Liver (tissue), 9 donors: Measurements from ENCODE around the gene POMGNT1. TPM values are rescaled to one million over a fixed set of nuclear protein-coding genes. Genes with fewer than 3 reads are reported as not detected.

Source experiments
- DNase-seq: peaks from one replicate; pipeline ENCODE4 v3.0.0-alpha.2; 2017; ENCODE audit warnings: low spot score
- H3K27ac ChIP-seq, 2 donors: one replicate each; pipeline ENCODE4 v1.7.0; 2013; ENCODE audit warnings: inconsistent platforms in 2 of 2, low read length in 2 of 2, control low read depth in 1 of 2, low read depth in 1 of 2, mild to moderate bottlenecking in 1 of 2
- H3K27me3 ChIP-seq, 4 donors: one replicate each; pipeline versions ENCODE4 v1.6.1 to v1.7.0; 2013; ENCODE audit warnings: low read length in 3 of 4, inconsistent platforms in 1 of 4, mild to moderate bottlenecking in 1 of 4, moderate library complexity in 1 of 4; ENCODE audit not compliant: control insufficient read depth in 4 of 4, insufficient read depth in 4 of 4
- H3K36me3 ChIP-seq, 4 donors: one replicate each; pipeline versions ENCODE4 v1.6.1 to v1.7.0; 2013; ENCODE audit warnings: low read length in 3 of 4, mild to moderate bottlenecking in 3 of 4, low read depth in 1 of 4, moderate library complexity in 1 of 4; ENCODE audit not compliant: control insufficient read depth in 4 of 4, insufficient read depth in 3 of 4
- H3K4me1 ChIP-seq, 4 donors: one replicate each; pipeline versions ENCODE4 v1.6.1 to v1.7.0; 2013; ENCODE audit warnings: low read length in 3 of 4, mild to moderate bottlenecking in 3 of 4, moderate library complexity in 1 of 4; ENCODE audit not compliant: control insufficient read depth in 4 of 4, insufficient read depth in 4 of 4
- H3K4me3 ChIP-seq, 3 donors: one replicate each; pipeline versions ENCODE4 v1.6.1 to v1.7.0; 2013; ENCODE audit warnings: low read length in 3 of 3, control low read depth in 1 of 3, low read depth in 1 of 3, mild to moderate bottlenecking in 1 of 3
- H3K9ac ChIP-seq, 2 donors: one replicate each; pipeline ENCODE4 v1.7.0; 2013; ENCODE audit warnings: low read length in 2 of 2, mild to moderate bottlenecking in 2 of 2, moderate library complexity in 2 of 2, control low read depth in 1 of 2, low read depth in 1 of 2
- H3K9me3 ChIP-seq, 4 donors: one replicate each; pipeline versions ENCODE4 v1.6.1 to v1.7.0; 2013; ENCODE audit warnings: low read length in 3 of 4; ENCODE audit not compliant: control insufficient read depth in 4 of 4
- FOXA1 ChIP-seq: IDR thresholded peaks from 2 replicates; pipeline ENCODE4 v1.6.1; 2016; ENCODE audit warnings: antibody characterized with exemption
- FOXA2 ChIP-seq: IDR thresholded peaks from 2 replicates; pipeline ENCODE4 v1.6.1; 2016; ENCODE audit warnings: antibody characterized with exemption
- GABPA ChIP-seq, 2 donors: IDR thresholded peaks in 1 of 2; conservative IDR thresholded peaks in 1 of 2; 2 replicates each; pipeline ENCODE4 v1.6.1; 2016; ENCODE audit warnings: antibody characterized with exemption in 2 of 2, mild to moderate bottlenecking in 1 of 2, moderate library complexity in 1 of 2
- HNF4A ChIP-seq, 2 donors: conservative IDR thresholded peaks; 2 replicates each; pipeline ENCODE4 v1.6.1; 2016; ENCODE audit warnings: antibody characterized with exemption in 2 of 2, mild to moderate bottlenecking in 2 of 2
- JUND ChIP-seq, 2 donors: IDR thresholded peaks; 2 replicates each; pipeline ENCODE4 v1.6.1; 2016; ENCODE audit warnings: antibody characterized with exemption in 2 of 2
- RAD21 ChIP-seq, 2 donors: IDR thresholded peaks; 2 replicates each; pipeline ENCODE4 v1.6.1; 2016; ENCODE audit warnings: antibody characterized with exemption in 2 of 2, mild to moderate bottlenecking in 2 of 2
- SP1 ChIP-seq: IDR thresholded peaks from 2 replicates; pipeline ENCODE4 v1.6.1; 2018; ENCODE audit warnings: antibody characterized with exemption, mild to moderate bottlenecking
- TAF1 ChIP-seq: conservative IDR thresholded peaks from 2 replicates; pipeline ENCODE4 v1.6.1; 2016; ENCODE audit warnings: antibody characterized with exemption, mild to moderate bottlenecking
- WGBS: extraction: QIAGEN DNeasy Blood & Tissue Kit; methylation state at CpG from one replicate; pipeline ENCODE4 v1.1.7; 2013; 5-methylcytosine and 5-hydroxymethylcytosine counted together
- polyA plus RNA-seq, 2 donors: library from polyadenylated mRNA; stranded (reverse) in 1 of 2; unstranded in 1 of 2; fragments of 200-250 nt in 1 of 2; fragments of >200 nt in 1 of 2; fragmentation: Nextera tagmentation in 1 of 2; extraction: Ambion mirVana in 1 of 2; gene quantifications; one replicate each; pipeline versions ENCODE4 v1.2.1 to v1.2.3, GENCODE V29; 2013 to 2015
- total RNA-seq, 2 donors: library from RNA; depleted of rRNA; stranded (reverse); fragments of >200 nt; gene quantifications; one replicate each; pipeline ENCODE4 v1.2.3, GENCODE V29; 2014
- TF ChIP-seq, protein P1 (sequence below): IDR thresholded peaks from 2 replicates; pipeline ENCODE4 v1.6.1; 2016; ENCODE audit warnings: antibody characterized with exemption
- TF ChIP-seq, protein P2 (sequence below): IDR thresholded peaks from 2 replicates; pipeline ENCODE4 v1.6.1; 2016; ENCODE audit warnings: antibody characterized with exemption, mild to moderate bottlenecking
- TF ChIP-seq, protein P3 (sequence below): IDR thresholded peaks from 2 replicates; pipeline ENCODE4 v1.6.1; 2016; ENCODE audit warnings: antibody characterized with exemption
- TF ChIP-seq, protein P4 (sequence below): fragments of 150-350 bp; IDR thresholded peaks from 2 replicates; pipeline ENCODE4 v1.5.1; 2017; ENCODE audit warnings: improper control_type of control experiment, low read depth, low read length; ENCODE audit not compliant: missing input control
- donor health status: healthy.
- donor health status: healthy.
- donor health status: healthy.
- donor health status: healthy.
- donor health status: healthy.

The POMGNT1 gene
- total and polyA plus RNA-seq, 4 donors = 10.3 to 32.0 (median 31.0) TPM

DNA sequence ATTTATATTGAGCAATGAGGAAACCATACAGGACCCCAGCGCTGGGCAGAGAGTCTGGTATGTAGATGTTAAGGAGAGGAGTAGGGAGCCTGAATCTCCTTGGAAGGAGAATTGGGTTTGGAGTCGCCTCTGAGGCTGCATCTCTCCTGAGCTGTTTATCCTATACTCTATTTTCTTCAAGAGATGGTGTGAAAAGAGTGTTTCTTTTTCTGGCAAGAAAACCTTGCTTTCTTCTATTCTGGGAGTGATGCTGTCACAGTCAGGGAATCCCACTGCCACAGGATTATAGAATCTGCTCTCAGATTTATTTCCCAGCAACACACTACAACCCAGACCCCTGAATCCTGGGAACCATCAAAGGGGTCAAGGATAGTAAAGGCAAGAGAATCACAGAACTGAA, 8.2 kb upstream of the POMGNT1 start (continued):
- TF ChIP-seq, protein P1, sequence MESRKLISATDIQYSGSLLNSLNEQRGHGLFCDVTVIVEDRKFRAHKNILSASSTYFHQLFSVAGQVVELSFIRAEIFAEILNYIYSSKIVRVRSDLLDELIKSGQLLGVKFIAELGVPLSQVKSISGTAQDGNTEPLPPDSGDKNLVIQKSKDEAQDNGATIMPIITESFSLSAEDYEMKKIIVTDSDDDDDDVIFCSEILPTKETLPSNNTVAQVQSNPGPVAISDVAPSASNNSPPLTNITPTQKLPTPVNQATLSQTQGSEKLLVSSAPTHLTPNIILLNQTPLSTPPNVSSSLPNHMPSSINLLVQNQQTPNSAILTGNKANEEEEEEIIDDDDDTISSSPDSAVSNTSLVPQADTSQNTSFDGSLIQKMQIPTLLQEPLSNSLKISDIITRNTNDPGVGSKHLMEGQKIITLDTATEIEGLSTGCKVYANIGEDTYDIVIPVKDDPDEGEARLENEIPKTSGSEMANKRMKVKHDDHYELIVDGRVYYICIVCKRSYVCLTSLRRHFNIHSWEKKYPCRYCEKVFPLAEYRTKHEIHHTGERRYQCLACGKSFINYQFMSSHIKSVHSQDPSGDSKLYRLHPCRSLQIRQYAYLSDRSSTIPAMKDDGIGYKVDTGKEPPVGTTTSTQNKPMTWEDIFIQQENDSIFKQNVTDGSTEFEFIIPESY = no peak
- TF ChIP-seq HNF4A (conservative IDR thresholded peaks at IDR 0.05) (no peak), RAD21 (IDR thresholded peaks at IDR 0.05) (no peak)
- TF ChIP-seq, protein P2, sequence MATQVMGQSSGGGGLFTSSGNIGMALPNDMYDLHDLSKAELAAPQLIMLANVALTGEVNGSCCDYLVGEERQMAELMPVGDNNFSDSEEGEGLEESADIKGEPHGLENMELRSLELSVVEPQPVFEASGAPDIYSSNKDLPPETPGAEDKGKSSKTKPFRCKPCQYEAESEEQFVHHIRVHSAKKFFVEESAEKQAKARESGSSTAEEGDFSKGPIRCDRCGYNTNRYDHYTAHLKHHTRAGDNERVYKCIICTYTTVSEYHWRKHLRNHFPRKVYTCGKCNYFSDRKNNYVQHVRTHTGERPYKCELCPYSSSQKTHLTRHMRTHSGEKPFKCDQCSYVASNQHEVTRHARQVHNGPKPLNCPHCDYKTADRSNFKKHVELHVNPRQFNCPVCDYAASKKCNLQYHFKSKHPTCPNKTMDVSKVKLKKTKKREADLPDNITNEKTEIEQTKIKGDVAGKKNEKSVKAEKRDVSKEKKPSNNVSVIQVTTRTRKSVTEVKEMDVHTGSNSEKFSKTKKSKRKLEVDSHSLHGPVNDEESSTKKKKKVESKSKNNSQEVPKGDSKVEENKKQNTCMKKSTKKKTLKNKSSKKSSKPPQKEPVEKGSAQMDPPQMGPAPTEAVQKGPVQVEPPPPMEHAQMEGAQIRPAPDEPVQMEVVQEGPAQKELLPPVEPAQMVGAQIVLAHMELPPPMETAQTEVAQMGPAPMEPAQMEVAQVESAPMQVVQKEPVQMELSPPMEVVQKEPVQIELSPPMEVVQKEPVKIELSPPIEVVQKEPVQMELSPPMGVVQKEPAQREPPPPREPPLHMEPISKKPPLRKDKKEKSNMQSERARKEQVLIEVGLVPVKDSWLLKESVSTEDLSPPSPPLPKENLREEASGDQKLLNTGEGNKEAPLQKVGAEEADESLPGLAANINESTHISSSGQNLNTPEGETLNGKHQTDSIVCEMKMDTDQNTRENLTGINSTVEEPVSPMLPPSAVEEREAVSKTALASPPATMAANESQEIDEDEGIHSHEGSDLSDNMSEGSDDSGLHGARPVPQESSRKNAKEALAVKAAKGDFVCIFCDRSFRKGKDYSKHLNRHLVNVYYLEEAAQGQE = no peak

DNA sequence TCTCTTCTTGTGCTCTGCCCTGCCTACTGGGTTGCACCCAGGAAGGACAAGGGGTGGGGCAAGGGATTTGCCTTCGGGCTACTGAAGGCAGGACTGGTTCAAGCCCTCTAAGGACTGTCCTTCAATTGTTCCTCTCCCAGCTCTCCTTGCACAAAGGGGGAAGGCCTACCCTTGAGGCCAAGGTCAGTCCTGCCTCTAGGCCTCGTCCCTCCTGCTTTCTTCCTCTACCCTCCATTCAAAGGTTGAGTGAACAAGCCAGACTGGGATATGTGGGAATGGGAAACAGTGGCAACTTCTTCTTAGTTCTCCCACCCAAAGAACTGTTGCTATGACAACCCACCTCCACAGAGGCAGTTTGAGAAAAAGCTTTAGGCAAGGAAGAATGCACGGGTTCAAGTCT, 7.6 kb upstream of the POMGNT1 start:
- Histone ChIP-seq H3K4me1 (peaks cover 0 to 10% (median 7%) of the 10 kb centered on the region in 4 donors), H3K36me3 (no peaks in the 10 kb centered on the region), H3K4me3 (no peak overlapping the region), H3K9ac (no peak overlapping the region), H3K27me3 (no peaks in the 10 kb centered on the region), H3K27ac (no peak overlapping the region), H3K9me3 (no peaks in the 10 kb centered on the region)
- 78% methylated on average over 3 of the region's 3 CpGs for WGBS
- no peak for DNase-seq
- TF ChIP-seq FOXA1 = no peak
- TF ChIP-seq TAF1 = no peak
- TF ChIP-seq, protein P2 = no peak
- TF ChIP-seq, protein P3, sequence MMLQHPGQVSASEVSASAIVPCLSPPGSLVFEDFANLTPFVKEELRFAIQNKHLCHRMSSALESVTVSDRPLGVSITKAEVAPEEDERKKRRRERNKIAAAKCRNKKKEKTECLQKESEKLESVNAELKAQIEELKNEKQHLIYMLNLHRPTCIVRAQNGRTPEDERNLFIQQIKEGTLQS = no peak
- TF ChIP-seq, protein P4, sequence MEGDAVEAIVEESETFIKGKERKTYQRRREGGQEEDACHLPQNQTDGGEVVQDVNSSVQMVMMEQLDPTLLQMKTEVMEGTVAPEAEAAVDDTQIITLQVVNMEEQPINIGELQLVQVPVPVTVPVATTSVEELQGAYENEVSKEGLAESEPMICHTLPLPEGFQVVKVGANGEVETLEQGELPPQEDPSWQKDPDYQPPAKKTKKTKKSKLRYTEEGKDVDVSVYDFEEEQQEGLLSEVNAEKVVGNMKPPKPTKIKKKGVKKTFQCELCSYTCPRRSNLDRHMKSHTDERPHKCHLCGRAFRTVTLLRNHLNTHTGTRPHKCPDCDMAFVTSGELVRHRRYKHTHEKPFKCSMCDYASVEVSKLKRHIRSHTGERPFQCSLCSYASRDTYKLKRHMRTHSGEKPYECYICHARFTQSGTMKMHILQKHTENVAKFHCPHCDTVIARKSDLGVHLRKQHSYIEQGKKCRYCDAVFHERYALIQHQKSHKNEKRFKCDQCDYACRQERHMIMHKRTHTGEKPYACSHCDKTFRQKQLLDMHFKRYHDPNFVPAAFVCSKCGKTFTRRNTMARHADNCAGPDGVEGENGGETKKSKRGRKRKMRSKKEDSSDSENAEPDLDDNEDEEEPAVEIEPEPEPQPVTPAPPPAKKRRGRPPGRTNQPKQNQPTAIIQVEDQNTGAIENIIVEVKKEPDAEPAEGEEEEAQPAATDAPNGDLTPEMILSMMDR = no peak
- no peak for TF ChIP-seq RAD21 (IDR thresholded peaks at IDR 0.05)
- TF ChIP-seq SP1 = no peak
- no peak for TF ChIP-seq JUND (IDR thresholded peaks at IDR 0.05)
- TF ChIP-seq GABPA (IDR thresholded peaks at IDR 0.05 in 1 of 2, conservative IDR thresholded peaks at IDR 0.05 in 1 of 2) = no peak
- TF ChIP-seq HNF4A (conservative IDR thresholded peaks at IDR 0.05) = no peak
- TF ChIP-seq, protein P1 = no peak
- no peak for TF ChIP-seq FOXA2
